Kidney (tissue), 14 donors: Measurements from ENCODE around the gene CNOT6. TPM values are rescaled to one million over a fixed set of nuclear protein-coding genes. Genes with fewer than 3 reads are reported as not detected.
"Not testable (repeated sequence)": the region's sequence is repeated elsewhere in the genome, so short reads cannot be mapped to it uniquely, and the experiment has no call there.

Experiments used
- DNase-seq, 5 donors: peaks; one replicate each; pipeline ENCODE4 v3.0.0-alpha.2; 2013 to 2020
- FAIRE-seq: peaks from 2 replicates; lab custom pipeline; 2012; peaks lifted over from hg19 to GRCh38; lab: Jason Lieb, UNC
- H3K27ac ChIP-seq, 2 donors: one replicate each; pipeline ENCODE4 v1.7.0; 2013; ENCODE audit warnings: low read depth in 2 of 2, low read length in 2 of 2, inconsistent platforms in 1 of 2
- H3K27me3 ChIP-seq: one replicate; pipeline ENCODE4 v1.7.1; 2013; ENCODE audit warnings: low read length, inconsistent platforms; ENCODE audit not compliant: control insufficient read depth, insufficient read depth
- H3K36me3 ChIP-seq, 3 donors: one replicate each; pipeline versions ENCODE4 v1.7.0 to v1.7.1; 2013; ENCODE audit warnings: low read length in 3 of 3, control low read depth in 1 of 3, inconsistent platforms in 1 of 3; ENCODE audit not compliant: insufficient read depth in 3 of 3, control insufficient read depth in 2 of 3
- H3K4me1 ChIP-seq, 3 donors: one replicate each; pipeline versions ENCODE4 v1.7.0 to v1.7.1; 2013; ENCODE audit warnings: low read length in 3 of 3, inconsistent platforms in 1 of 3, low read depth in 1 of 3; ENCODE audit not compliant: control insufficient read depth in 2 of 3, insufficient read depth in 2 of 3
- H3K4me3 ChIP-seq, 3 donors: one replicate each; pipeline versions ENCODE4 v1.7.0 to v1.8.1; 2013; ENCODE audit warnings: low read length in 3 of 3, control low read depth in 1 of 3, inconsistent platforms in 1 of 3
- H3K9ac ChIP-seq, 3 donors: one replicate each; pipeline versions ENCODE4 v1.7.0 to v1.7.1; 2013; ENCODE audit warnings: low read length in 3 of 3, control low read depth in 1 of 3, inconsistent platforms in 1 of 3
- H3K9me3 ChIP-seq, 3 donors: one replicate each; pipeline versions ENCODE4 v1.7.0 to v1.7.1; 2013; ENCODE audit warnings: low read length in 3 of 3, control low read depth in 1 of 3, inconsistent platforms in 1 of 3; ENCODE audit not compliant: control insufficient read depth in 2 of 3, insufficient read depth in 1 of 3
- CTCF ChIP-seq: IDR thresholded peaks from 3 replicates; pipeline ENCODE4 v1.5.1; 2012; ENCODE audit warnings: mild to moderate bottlenecking, moderate library complexity, borderline replicate concordance; ENCODE audit not compliant: insufficient read depth; ENCODE audit errors: extremely low read depth
- intact Hi-C: fragments of 100-400 bp; cut with DNase I; formaldehyde crosslinking; loops from one replicate; pipeline ENCODE4 v1.11.1; 2022
- polyA plus RNA-seq: library from polyadenylated mRNA; stranded (reverse); fragments of 350-450 nt; fragmentation: Illumina TruSeq; extraction: RNeasy Lipid Tissue Mini Kit (QIAGEN cat#74804); gene quantifications from one replicate; pipeline ENCODE4 v1.2.3, GENCODE V29; 2014; ENCODE audit warnings: low read depth, low replicate concordance; ENCODE audit not compliant: insufficient read depth
- total RNA-seq: library from RNA; stranded (reverse); fragmentation: NEBNext Ultra II Directional; extraction: Animal tissue kit (Norgen Biotek cat#: 25700); gene quantifications from one replicate; pipeline ENCODE4 v1.2.1, GENCODE V29; 2021
- donor health status: control.
- donor health status: control.
- donor health status: control.
- donor health status: control.
- donor health status: control.
- donor health status: DM: yes; HTN: yes; CAD: no.
- donor health status: Normal renal cell carcinoma (clear cell type).

The CNOT6 gene
- total and polyA plus RNA-seq, 2 donors from 2014 or later: 5.9 to 25.7 TPM

- no peak for TF ChIP-seq CTCF
- DNase-seq: no peak
- no peak for FAIRE-seq
- no peak overlapping the region for H3K9ac ChIP-seq
- no peaks in the 10 kb centered on the region for H3K27me3 ChIP-seq
- H3K9me3 ChIP-seq: no peaks in the 10 kb centered on the region
- no peak overlapping the region for H3K4me3 ChIP-seq
- intact Hi-C loops: no loop called here
- H3K4me1 ChIP-seq: peaks cover 0 to 7% (median 3%) of the 10 kb centered on the region in 3 donors
- no peak overlapping the region for H3K27ac ChIP-seq
- H3K36me3 ChIP-seq: no peaks in the 10 kb centered on the region
Observed at GRCh38 chr5:180499684-180500083, 5.5 kb downstream of the CNOT6 start.

- DNase-seq, H3K4me3 ChIP-seq, H3K27ac ChIP-seq, H3K36me3 ChIP-seq, H3K9me3 ChIP-seq, intact Hi-C loops, H3K27me3 ChIP-seq, H3K4me1 ChIP-seq, H3K9ac ChIP-seq, FAIRE-seq: not testable (repeated sequence)
Observed at GRCh38 chr5:180500300-180500699, 6.1 kb downstream of the CNOT6 start.

- Histone ChIP-seq H3K9me3 (no peaks in the 10 kb centered on the region), H3K27ac (no peak overlapping the region), H3K27me3 (no peaks in the 10 kb centered on the region), H3K9ac (no peak overlapping the region), H3K4me1 (peaks cover 0 to 2% (median 0%) of the 10 kb centered on the region in 3 donors), H3K4me3 (no peak overlapping the region), H3K36me3 (no peaks in the 10 kb centered on the region)
- DNase-seq (no peak), FAIRE-seq (no peak)
- TF ChIP-seq CTCF: no peak
- intact Hi-C loops: no loop called here
Observed at GRCh38 chr5:180507661-180508060, 13.5 kb downstream of the CNOT6 start.

GRCh38 chr5:180515294-180515693, 21.1 kb downstream of the CNOT6 start:
- Histone ChIP-seq H3K9ac (no peak overlapping the region), H3K4me3 (no peak overlapping the region), H3K36me3 (no peaks in the 10 kb centered on the region), H3K9me3 (no peaks in the 10 kb centered on the region), H3K27ac (no peak overlapping the region), H3K27me3 (no peaks in the 10 kb centered on the region), H3K4me1 (no peaks in the 10 kb centered on the region)
- FAIRE-seq: no peak
- intact Hi-C loops: no loop called here
- DNase-seq: no peak
- TF ChIP-seq CTCF: no peak

- H3K36me3 ChIP-seq, FAIRE-seq, H3K9ac ChIP-seq, H3K4me3 ChIP-seq, H3K27ac ChIP-seq, H3K4me1 ChIP-seq, H3K27me3 ChIP-seq, DNase-seq, H3K9me3 ChIP-seq, intact Hi-C loops: not testable (repeated sequence)
Observed at GRCh38 chr5:180515974-180516373, 21.8 kb downstream of the CNOT6 start.
